Ectodermal cell (in vitro differentiated cells): Measurements from ENCODE around the gene DDX27.

ENCODE experiments used
- H3K27ac ChIP-seq: 2 replicates; pipeline ENCODE4 v1.7.0; 2013; ENCODE audit warnings: mild to moderate bottlenecking, low read depth, low read length; ENCODE audit not compliant: insufficient read depth, poor library complexity, severe bottlenecking
- H3K27me3 ChIP-seq: 2 replicates; pipeline ENCODE4 v1.7.0; 2013; ENCODE audit warnings: mild to moderate bottlenecking, low read length; ENCODE audit not compliant: insufficient read depth, control insufficient read depth, poor library complexity, severe bottlenecking
- H3K36me3 ChIP-seq: one replicate; pipeline ENCODE4 v1.7.0; 2013; ENCODE audit warnings: low read length; ENCODE audit not compliant: control insufficient read depth, insufficient read depth
- H3K4me1 ChIP-seq: one replicate; pipeline ENCODE4 v1.7.0; 2013; ENCODE audit warnings: low read length; ENCODE audit not compliant: control insufficient read depth, insufficient read depth
- H3K4me3 ChIP-seq: 2 replicates; pipeline ENCODE4 v1.7.0; 2013; ENCODE audit warnings: low read depth, low read length, control low read depth; ENCODE audit not compliant: insufficient read depth
- H3K9me3 ChIP-seq: 2 replicates; pipeline ENCODE4 v1.7.0; 2013; ENCODE audit warnings: mild to moderate bottlenecking, low read length, moderate library complexity; ENCODE audit not compliant: control insufficient read depth
- WGBS, 2 experiments: methylation state at CpG; one replicate each; pipeline ENCODE4 v1.1.7; 2013; ENCODE audit warnings: missing lambda C conversion rate in 2 of 2; 5-methylcytosine and 5-hydroxymethylcytosine counted together

The DDX27 gene

GRCh38 chr20:49267327-49267726 is 48.1 kb downstream of the DDX27 start:
- H3K36me3 ChIP-seq = peaks cover 28% of the 10 kb centered on the region
- WGBS, 2 experiments = 90 to 94% methylated on average over 2 to 3 of the region's 4 CpGs

GRCh38 chr20:49268600-49269365 is 49.6 kb downstream of the DDX27 start:
- H3K27ac ChIP-seq = no peak overlapping the region
- no peak overlapping the region for H3K4me3 ChIP-seq
- no peaks in the 10 kb centered on the region for H3K9me3 ChIP-seq
- H3K4me1 ChIP-seq = no peaks in the 10 kb centered on the region
- H3K27me3 ChIP-seq = no peaks in the 10 kb centered on the region
- H3K36me3 ChIP-seq = peaks cover 24% of the 10 kb centered on the region
- 100% methylated on average over 1 of the region's 1 CpG for WGBS, 2 experiments

More at GRCh38 chr20:49267327-49267726, 48.1 kb downstream of the DDX27 start:
- Histone ChIP-seq H3K4me1 (no peaks in the 10 kb centered on the region), H3K9me3 (no peaks in the 10 kb centered on the region), H3K27ac (no peak overlapping the region), H3K4me3 (no peak overlapping the region), H3K27me3 (no peaks in the 10 kb centered on the region)

DNA sequence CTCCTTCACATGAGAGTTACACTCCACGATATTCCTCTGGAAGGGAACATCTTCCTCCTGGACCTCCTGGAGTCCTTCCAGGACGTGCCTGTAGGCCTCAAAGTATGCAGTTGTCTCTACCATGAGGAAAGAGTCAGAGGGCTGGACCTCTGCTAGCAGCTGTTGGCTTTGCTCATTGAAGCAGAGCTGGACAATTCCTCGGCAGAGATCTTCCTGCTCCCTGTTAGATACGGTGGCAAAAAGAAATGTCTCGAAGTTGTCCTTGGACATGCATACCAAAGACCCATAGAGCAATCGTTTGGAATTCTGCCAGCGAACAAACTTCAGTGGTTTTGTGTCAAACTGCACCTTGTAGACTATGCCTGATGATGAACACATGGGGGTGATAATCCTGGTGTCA is 51.0 kb downstream of the DDX27 start:
- no peak overlapping the region for H3K4me3 ChIP-seq
- H3K4me1 ChIP-seq = no peaks in the 10 kb centered on the region
- peaks cover 22% of the 10 kb centered on the region for H3K36me3 ChIP-seq
- no peaks in the 10 kb centered on the region for H3K27me3 ChIP-seq
- 93% methylated on average over 7 of the region's 7 CpGs for whole genome bisulfite sequencing, 2 experiments
- H3K27ac ChIP-seq = no peak overlapping the region
- no peaks in the 10 kb centered on the region for H3K9me3 ChIP-seq

DNA sequence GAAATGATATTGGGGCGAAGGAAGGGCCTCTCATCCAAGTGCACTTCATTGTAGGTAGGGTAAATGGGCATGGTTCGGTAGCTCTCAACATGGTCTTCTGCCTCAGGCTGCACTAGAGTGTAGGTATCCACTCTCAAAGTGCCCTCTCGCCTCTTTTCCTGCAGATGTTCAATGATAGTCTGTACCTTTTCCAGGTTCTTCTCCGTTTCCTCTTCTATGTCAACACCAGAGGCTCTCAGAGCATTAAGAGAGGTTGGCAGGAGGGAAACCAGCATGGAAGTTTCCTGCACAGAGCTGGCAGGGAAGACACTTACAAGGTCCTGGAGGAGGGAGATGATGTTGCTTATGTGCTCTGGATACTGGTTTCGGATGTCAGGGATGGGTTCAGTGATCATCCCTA is 51.5 kb downstream of the DDX27 start:
- H3K36me3 ChIP-seq = peaks cover 27% of the 10 kb centered on the region

GRCh38 chr20:49272654-49273053 is 53.4 kb downstream of the DDX27 start:
- WGBS, 2 experiments = 100% methylated on average over 1 of the region's 1 CpG; no CpG with 5 or more reads in 1 of the 2 experiments
- H3K27me3 ChIP-seq = no peaks in the 10 kb centered on the region
- H3K4me3 ChIP-seq = no peak overlapping the region
- H3K36me3 ChIP-seq = peaks cover 27% of the 10 kb centered on the region
- H3K27ac ChIP-seq = no peak overlapping the region
- H3K4me1 ChIP-seq = no peaks in the 10 kb centered on the region
- no peaks in the 10 kb centered on the region for H3K9me3 ChIP-seq

More for the DNA sequence above, 51.5 kb downstream of the DDX27 start:
- H3K27me3 ChIP-seq = no peaks in the 10 kb centered on the region
- H3K9me3 ChIP-seq = no peaks in the 10 kb centered on the region
- 97% methylated on average over 5 of the region's 5 CpGs for WGBS, 2 experiments
- H3K4me3 ChIP-seq = no peak overlapping the region
- H3K27ac ChIP-seq = no peak overlapping the region
- H3K4me1 ChIP-seq = no peaks in the 10 kb centered on the region

- Histone ChIP-seq H3K27ac (no peak overlapping the region), H3K36me3 (peaks cover 27% of the 10 kb centered on the region), H3K9me3 (no peaks in the 10 kb centered on the region), H3K27me3 (no peaks in the 10 kb centered on the region), H3K4me3 (no peak overlapping the region), H3K4me1 (no peaks in the 10 kb centered on the region)
- 92 to 93% methylated on average over 6 of the region's 8 CpGs for WGBS, 2 experiments
These were observed 54.6 kb downstream of the DDX27 start for GRCh38 chr20:49273696-49274277.

DNA sequence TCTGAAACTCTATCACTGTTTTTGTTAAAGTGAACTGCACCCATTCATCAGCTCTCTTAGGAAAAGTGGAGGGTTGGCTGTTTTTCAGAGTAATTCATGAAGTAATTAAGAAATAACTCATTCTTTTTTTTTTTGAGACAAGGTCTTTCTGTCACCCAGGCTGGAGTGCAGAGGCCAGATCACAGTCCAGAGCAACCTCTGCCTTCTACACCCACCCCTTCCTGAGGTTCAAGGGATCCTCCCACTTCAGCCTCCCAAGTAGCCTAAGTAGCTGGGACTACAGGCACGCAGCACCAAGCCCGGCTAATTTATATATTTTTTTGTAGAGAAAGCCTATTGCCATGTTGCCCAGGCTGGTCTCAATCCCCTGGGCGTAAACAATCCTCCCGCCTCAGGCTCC is 56.0 kb downstream of the DDX27 start:
- Histone ChIP-seq H3K27ac (no peak overlapping the region), H3K9me3 (no peaks in the 10 kb centered on the region), H3K27me3 (no peaks in the 10 kb centered on the region), H3K4me3 (no peak overlapping the region), H3K36me3 (peaks cover 29% of the 10 kb centered on the region), H3K4me1 (no peaks in the 10 kb centered on the region)
- WGBS, 2 experiments = 94 to 96% methylated on average over 4 of the region's 4 CpGs

DNA sequence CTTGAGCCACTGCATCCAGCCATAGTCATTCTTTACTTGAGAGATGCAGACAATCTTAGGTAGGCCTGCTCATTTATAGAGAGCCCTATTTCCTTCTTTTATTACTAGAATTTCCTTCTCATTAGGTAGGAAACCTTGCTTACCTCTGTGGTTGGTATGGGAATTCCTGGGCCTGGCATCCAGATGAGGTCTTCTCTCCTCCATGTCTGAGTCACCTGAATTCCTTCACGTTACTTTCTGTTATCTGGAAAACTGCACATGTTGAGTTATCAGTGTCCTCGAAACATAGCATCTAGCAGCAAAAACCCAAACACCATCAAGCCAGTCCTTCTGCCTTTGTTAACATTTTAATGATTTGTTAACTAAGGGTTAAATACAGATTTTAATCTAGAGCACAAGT is 56.4 kb downstream of the DDX27 start:
- no peak overlapping the region for H3K4me3 ChIP-seq
- no peaks in the 10 kb centered on the region for H3K27me3 ChIP-seq
- WGBS, 2 experiments = 96 to 97% methylated on average over 2 of the region's 2 CpGs
- peaks cover 29% of the 10 kb centered on the region for H3K36me3 ChIP-seq
- no peak overlapping the region for H3K27ac ChIP-seq
- no peaks in the 10 kb centered on the region for H3K9me3 ChIP-seq
- H3K4me1 ChIP-seq = no peaks in the 10 kb centered on the region

DNA sequence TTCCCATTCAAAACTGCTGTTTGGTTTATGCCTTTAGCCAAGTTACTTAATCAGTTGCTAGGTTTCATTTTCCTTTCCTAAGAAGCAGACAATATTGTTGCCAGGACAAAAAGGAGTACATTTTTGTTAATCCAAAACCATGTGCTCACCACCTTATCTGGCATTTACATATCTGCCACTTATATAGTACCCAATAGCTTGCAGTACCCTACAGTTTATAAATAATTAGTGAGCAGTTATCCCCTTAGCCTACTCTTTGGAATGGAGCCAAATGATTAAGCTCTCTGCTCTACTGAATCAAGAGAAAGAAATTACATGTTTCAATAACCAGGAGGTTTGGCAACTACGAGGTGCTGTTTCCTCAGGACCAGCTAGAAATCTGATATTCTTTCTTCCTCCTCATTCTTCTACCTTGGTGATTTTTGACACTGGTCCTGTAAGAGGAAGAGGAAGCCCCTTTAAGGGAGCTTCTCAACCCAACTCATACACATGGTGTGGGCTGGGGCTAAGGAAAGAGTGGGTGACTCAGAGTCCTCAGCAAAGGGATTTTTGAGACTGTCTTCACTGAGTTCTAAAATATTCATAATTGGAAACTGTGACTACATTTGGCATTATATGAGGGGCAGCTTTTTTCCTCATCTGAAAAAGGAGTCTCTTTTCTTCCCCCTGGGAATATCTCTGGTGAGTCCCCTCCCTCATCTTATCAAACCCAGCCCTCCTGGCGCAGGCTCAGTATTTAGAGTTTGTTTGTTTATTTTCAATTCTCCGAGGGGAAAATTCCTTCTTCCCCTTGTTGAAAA is 57.1 kb downstream of the DDX27 start:
- Histone ChIP-seq H3K27me3 (no peaks in the 10 kb centered on the region), H3K4me3 (no peak overlapping the region), H3K36me3 (peaks cover 32% of the 10 kb centered on the region), H3K4me1 (no peaks in the 10 kb centered on the region), H3K9me3 (no peaks in the 10 kb centered on the region), H3K27ac (no peak overlapping the region)
- 70 to 96% methylated on average over 2 to 3 of the region's 3 CpGs for WGBS, 2 experiments
